Tibial artery (tissue), 4 donors: ENCODE data around the gene KRTCAP3.
A peak's percentile ranks its signal among the peaks of the same experiment; 100 is the strongest.

Experiments
- DNase-seq, 2 donors: peaks; one replicate each; pipeline ENCODE4 v3.0.0-alpha.2; 2019
- H3K27ac ChIP-seq, 2 donors: fragments of 200-600 bp; sonication (generic) in 1 of 2; 1 replicate in 1 of 2; 2 replicates in 1 of 2; pipeline ENCODE4 v1.5.1; 2018 to 2019; ENCODE audit warnings: mild to moderate bottlenecking in 1 of 2
- H3K27me3 ChIP-seq, 2 donors: fragments of 200-600 bp; sonication (generic) in 1 of 2; one replicate each; pipeline versions ENCODE4 v1.5.1 to v1.6.0; 2016 to 2019
- H3K36me3 ChIP-seq, 3 donors: fragments of 200-600 bp; sonication (generic) in 2 of 3; one replicate each; pipeline ENCODE4 v1.5.1; 2016 to 2019; ENCODE audit warnings: mild to moderate bottlenecking in 2 of 3
- H3K4me1 ChIP-seq, 4 donors: fragments of 200-600 bp; sonication (generic) in 2 of 4; 1 replicate in 3 of 4; 2 replicates in 1 of 4; pipeline ENCODE4 v1.5.1; 2016 to 2019
- H3K4me3 ChIP-seq, 2 donors: fragments of 200-600 bp; sonication (generic) in 1 of 2; 1 replicate in 1 of 2; 2 replicates in 1 of 2; pipeline ENCODE4 v1.5.1; 2018 to 2019; ENCODE audit warnings: mild to moderate bottlenecking in 2 of 2
- H3K9me3 ChIP-seq, 3 donors: fragments of 200-600 bp; sonication (generic) in 1 of 3; one replicate each; pipeline ENCODE4 v1.5.1; 2016 to 2019
- CTCF ChIP-seq, 2 experiments: fragments of 200-600 bp in 1 of 2; fragments of 450-650 bp in 1 of 2; IDR thresholded peaks; one replicate each; pipeline ENCODE4 v1.5.1; 2017 to 2019; ENCODE audit warnings: antibody characterized with exemption in 2 of 2, mild to moderate bottlenecking in 1 of 2, moderate library complexity in 1 of 2
- intact Hi-C: fragments of 100-400 bp; cut with DNase I; formaldehyde crosslinking; loops from one replicate; pipeline ENCODE4 v1.15.0; 2023; ENCODE audit warnings: low total_unique reads

KRTCAP3 gene

GRCh38 chr2:27441958-27442919, at the start of gene KRTCAP3:
Gene KRTCAP3 (plus strand): TSS chr2:27442381. CDS start chr2:27442413, 32 bp downstream.
- TF ChIP-seq CTCF (IDR thresholded peaks at IDR 0.05), result no peak

GRCh38 chr2:27393225-27393624, 49.0 kb upstream of the KRTCAP3 start:
- intact Hi-C loops, result no loop called here
- H3K36me3 ChIP-seq, result peaks cover 0 to 13% (median 0%) of the 10 kb centered on the region in 3 donors
- H3K9me3 ChIP-seq, result no peaks in the 10 kb centered on the region
- no peak for TF ChIP-seq CTCF (IDR thresholded peaks at IDR 0.05)
- H3K4me1 ChIP-seq, result no peaks in the 10 kb centered on the region
- no peak for DNase-seq
- no peak overlapping the region for H3K27ac ChIP-seq
- no peak overlapping the region for H3K4me3 ChIP-seq
- no peaks in the 10 kb centered on the region for H3K27me3 ChIP-seq

More at GRCh38 chr2:27441958-27442919, at the start of gene KRTCAP3:
- H3K36me3 ChIP-seq, result peaks cover 56 to 82% (median 56%) of the 10 kb centered on the region in 3 donors
- intact Hi-C loops, result no loop called here
- H3K27me3 ChIP-seq, result no peaks in the 10 kb centered on the region
- peak within 1 kb of the TSS; percentile 32 to 38 for H3K4me3 ChIP-seq
- peaks cover 0 to 13% (median 8%) of the 10 kb centered on the region in 4 donors for H3K4me1 ChIP-seq
- peak within 1 kb of the TSS; percentile 52 to 71 for H3K27ac ChIP-seq
- H3K9me3 ChIP-seq, result no peaks in the 10 kb centered on the region
- DNase-seq, result peak in 1 of 2 donors; percentile 58

- Histone ChIP-seq H3K27ac (no peak overlapping the region), H3K36me3 (peaks cover 0 to 5% (median 0%) of the 10 kb centered on the region in 3 donors), H3K4me1 (no peaks in the 10 kb centered on the region), H3K27me3 (no peaks in the 10 kb centered on the region), H3K9me3 (no peaks in the 10 kb centered on the region), H3K4me3 (no peak overlapping the region)
- intact Hi-C loops, result no loop called here
- no peak for DNase-seq
- TF ChIP-seq CTCF (IDR thresholded peaks at IDR 0.05), result no peak
Observed at GRCh38 chr2:27398962-27399361, 43.2 kb upstream of the KRTCAP3 start.

GRCh38 chr2:27400348-27401135, 41.6 kb upstream of the KRTCAP3 start:
- TF ChIP-seq CTCF (IDR thresholded peaks at IDR 0.05), result no peak
- intact Hi-C loops, result no loop called here
- DNase-seq, result no peak
- Histone ChIP-seq H3K4me1 (no peaks in the 10 kb centered on the region), H3K27me3 (no peaks in the 10 kb centered on the region), H3K27ac (no peak overlapping the region), H3K36me3 (peaks cover 0 to 10% (median 0%) of the 10 kb centered on the region in 3 donors), H3K9me3 (no peaks in the 10 kb centered on the region), H3K4me3 (no peak overlapping the region)

- Histone ChIP-seq H3K9me3 (no peaks in the 10 kb centered on the region), H3K36me3 (peaks cover 0 to 10% (median 0%) of the 10 kb centered on the region in 3 donors), H3K4me3 (peak overlapping the region; percentile 70 to 85), H3K27me3 (no peaks in the 10 kb centered on the region), H3K4me1 (peaks cover 0 to 22% (median 10%) of the 10 kb centered on the region in 4 donors), H3K27ac (peak overlapping the region in 1 of 2 donors; percentile 80)
- intact Hi-C loops, result loop anchor here (2.0 kb wide), 1 partner anchor 21 kb away; the partner anchor contains the start of gene NRBP1
- DNase-seq, result no peak
- TF ChIP-seq CTCF (IDR thresholded peaks at IDR 0.05), result peak; percentile 41 to 42
Observed at GRCh38 chr2:27407798-27408491, 34.2 kb upstream of the KRTCAP3 start.
